HG03175 (cell line): ENCODE measurements around the gene RICTOR.
"Not testable (repeated sequence)": the region's sequence is repeated elsewhere in the genome, so short reads cannot be mapped to it uniquely, and the experiment has no call there.

Source experiments
- ATAC-seq: cut with Tn5 transposase; IDR thresholded peaks from one replicate; pipeline ENCODE4 v1.9.1; 2021; ENCODE audit warnings: mild to moderate bottlenecking, moderate library complexity; ENCODE audit not compliant: unreplicated experiment

RICTOR gene

DNA sequence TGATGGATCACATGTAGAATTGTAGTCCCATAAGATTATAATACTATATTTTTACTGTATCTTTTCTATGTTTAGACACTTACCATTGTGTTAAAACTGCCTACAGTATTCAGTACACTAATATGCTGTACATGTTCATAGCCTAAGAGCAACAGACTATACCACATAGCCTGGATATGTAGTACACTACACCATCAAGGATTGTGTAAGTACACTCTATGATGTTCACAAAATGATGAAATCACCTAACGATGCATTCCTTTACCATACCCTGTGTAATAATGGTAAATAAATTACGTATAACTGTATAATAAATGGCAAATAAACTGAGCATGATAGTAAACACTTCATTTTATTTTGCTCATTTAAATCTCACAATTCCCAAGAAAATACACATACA is 60.3 kb downstream of the RICTOR start:
- ATAC-seq: no peak

DNA sequence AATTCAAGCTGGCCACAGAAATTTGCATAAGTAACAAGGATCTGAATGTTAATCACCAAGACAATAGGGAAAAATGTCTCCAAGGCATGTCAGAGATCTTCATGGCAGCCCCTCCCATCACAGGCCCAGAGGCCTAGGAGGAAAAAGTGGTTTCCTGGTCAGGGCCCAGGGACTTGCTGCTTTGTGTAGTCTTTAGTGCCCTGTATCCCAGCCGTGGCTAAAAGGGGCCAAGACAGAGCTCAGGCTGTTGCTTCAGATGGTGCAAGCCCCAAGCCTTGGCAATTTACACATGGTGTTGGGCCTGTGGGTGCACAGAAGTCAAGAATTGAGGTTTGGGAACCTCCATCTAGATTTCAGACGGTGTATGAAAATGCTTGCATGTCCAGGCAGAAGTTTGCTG is 63.2 kb downstream of the RICTOR start:
- not testable (repeated sequence) for ATAC-seq

DNA sequence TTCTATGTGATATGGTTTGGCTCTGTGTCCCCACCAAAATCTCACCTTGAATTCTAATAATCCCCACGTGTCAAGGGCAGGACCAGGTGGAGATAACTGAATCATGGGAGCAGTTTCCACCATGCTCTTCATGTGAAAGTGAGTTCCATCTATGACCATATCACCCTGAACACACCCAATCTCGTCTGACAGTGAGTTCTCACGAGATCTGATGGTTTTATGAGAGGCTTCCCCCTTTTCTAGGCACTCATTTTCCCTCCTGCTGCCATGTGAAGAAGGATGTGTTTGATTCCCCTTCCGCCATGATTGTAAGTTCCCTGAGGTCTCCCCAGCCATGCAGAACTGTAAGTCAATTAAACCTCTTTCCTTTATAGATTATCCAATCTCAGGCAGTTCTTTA is 64.2 kb downstream of the RICTOR start:
- no peak for ATAC-seq

DNA sequence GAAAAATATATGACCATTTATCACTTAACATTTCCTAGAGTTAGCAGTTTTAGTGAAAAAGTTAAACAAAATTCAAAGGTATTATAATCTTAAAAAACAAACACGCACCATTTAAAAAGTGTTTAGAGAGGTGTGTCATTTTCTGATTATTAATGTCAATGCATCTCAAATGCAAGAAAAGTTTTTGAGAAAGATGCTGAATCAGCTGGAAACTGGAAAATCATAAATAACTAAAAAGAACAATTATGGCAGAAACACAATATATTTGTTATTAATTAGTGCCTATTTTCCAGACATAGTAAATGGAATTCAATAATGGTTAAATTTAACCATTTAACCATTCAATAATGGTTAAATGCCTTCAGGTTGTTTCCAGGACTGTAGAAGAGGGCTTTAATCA is 64.9 kb downstream of the RICTOR start:
- no peak for ATAC-seq

DNA sequence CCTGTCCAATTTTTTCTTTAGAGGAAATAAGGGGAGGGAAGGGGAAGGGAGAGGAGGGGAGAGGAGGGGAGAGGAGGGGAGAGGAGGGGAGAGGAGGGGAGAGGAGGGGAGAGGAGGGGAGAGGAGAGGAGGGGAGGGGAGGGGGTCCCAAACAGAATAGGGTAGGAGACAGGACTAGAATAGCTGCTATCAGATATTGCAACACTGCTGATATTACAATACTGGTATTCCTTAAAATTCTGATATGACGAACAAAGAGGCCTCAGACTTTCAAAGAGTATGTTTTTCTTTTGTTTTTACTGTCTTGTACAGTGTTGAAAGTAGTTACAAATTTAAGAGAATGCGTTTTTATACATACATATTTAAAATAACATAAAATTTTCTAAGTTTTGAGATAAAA is 67.5 kb downstream of the RICTOR start:
- ATAC-seq: no peak

DNA sequence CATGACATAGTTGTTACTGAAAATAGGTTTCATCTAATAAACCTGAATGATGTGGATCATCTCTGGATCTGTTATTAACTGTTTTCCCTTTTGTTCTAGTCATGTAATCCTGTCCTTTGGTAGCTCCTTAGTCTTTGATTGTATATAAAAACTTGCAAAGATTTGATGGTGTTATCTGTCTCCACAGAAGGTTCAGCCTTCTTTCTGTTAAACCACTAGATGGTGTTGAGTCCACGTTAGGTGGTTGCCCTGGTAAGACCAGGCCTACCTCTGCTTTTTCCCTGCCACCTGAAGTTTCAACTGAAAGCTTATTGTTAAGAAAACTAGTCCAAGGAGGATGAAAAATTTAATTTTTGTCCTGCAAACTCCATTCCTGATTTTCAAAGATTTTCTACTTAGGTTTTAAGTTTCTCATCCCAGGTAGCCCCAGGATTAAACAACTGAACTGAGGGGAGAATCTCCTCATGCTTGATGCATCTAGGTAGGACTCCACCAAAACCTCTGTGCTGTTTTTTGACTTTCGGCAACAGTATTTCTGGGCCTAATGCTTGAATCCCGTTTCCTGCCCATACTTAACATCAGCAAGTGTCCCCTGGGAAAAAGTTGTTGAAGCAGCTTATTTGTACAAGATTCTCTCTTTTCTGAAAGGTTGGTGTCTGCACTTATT is 68.5 kb downstream of the RICTOR start:
- ATAC-seq: no peak

DNA sequence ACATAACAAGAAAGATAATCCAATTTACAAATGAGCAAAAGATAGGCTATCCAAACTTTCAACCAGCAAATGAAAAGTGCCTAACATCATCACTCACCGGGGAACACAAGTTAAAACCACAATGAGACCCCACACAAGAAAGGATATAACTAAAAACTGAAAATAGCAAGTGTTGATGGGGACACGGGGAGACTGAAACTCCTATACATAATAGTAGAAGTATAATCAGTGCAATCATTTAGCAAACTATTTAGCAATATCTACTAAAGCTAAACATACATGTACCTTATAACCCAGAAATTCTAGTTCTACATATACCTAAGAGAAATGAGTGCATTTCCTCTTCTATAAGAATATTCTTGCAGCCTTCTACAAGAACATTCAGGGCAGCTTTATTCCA is 72.5 kb downstream of the RICTOR start:
- no peak for ATAC-seq

DNA sequence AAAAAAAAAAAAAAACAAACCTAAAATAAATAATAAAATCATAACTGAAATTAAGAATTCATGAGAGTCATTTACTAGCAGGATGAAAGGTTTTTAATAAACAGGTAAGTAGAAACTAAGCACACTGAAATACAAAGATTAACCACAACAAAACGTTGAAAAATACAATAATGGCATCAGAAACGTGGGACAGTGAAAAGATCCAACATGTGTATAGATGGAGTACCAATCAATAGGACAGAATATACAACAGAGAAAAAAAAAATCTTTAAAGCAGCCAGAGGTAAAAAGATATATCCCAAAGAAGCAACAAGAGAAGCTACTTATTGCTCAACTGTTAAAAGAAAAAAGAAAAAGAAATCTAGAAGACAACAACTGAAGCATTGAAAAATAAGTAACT is 75.2 kb downstream of the RICTOR start:
- no peak for ATAC-seq

DNA sequence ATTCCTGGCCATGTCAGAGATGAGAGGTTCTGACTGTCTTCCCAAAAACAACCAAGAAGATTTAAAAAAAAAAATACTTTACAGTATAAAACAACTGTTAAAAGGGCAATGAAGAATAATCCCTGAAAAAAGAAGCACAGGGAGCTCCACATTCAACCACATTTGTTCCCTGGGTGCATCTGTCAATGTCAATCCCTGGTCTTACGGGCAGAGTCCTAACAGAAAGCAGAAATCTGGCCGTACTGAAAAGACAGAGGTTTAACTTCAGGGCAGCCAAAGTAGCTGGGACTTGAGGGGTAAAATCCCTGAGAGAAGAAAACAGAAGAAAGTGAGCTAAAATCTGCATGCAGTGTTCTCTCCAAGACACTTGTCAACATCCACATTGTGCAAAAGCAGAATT is 76.6 kb downstream of the RICTOR start:
- no peak for ATAC-seq

DNA sequence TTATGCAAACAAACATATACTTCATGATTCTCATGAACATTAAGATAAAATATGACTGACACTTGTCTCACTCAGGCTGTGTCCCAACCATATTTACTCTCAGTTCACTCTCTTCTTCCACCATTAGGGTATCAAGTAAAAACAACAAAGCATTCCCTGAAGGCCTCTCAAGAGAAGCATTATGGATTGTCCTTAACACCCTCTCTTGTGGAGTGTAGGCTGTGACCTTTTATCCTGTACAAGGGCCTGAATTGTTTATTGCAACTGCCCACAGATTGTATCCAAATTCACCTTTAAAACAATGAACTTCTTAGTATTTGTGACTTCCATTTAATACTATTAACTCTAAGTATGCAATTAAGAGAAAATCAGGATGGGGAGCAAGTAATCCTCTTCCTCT is 78.1 kb downstream of the RICTOR start:
- no peak for ATAC-seq

DNA sequence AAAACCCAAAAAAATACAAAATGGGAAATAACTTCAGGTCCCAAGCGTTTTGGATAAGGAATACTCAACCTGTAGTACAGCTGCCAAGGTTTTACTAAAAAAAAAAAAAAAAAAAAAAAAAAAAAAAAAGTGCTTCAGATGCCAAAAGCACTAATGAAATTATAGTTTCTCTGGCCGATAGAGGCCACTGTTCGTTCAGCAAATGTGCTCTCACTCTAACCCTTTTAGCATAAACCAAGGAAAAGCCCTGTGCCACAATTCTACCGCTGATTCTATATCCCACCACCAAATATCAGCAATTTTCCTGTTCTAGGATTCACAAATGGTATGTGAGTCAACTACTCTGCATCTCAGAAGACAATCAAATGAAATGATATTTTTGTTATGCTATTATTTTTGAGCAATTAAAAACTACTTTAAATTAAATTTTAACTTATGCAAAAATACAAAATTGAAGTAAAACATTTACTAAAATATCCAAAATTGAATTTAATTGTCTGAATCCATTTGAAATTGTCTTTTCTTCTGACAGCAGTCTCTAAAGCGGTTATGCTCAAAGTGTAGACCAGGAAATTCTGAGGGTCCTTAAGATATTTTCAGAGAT is 79.8 kb downstream of the RICTOR start:
- ATAC-seq: no peak

DNA sequence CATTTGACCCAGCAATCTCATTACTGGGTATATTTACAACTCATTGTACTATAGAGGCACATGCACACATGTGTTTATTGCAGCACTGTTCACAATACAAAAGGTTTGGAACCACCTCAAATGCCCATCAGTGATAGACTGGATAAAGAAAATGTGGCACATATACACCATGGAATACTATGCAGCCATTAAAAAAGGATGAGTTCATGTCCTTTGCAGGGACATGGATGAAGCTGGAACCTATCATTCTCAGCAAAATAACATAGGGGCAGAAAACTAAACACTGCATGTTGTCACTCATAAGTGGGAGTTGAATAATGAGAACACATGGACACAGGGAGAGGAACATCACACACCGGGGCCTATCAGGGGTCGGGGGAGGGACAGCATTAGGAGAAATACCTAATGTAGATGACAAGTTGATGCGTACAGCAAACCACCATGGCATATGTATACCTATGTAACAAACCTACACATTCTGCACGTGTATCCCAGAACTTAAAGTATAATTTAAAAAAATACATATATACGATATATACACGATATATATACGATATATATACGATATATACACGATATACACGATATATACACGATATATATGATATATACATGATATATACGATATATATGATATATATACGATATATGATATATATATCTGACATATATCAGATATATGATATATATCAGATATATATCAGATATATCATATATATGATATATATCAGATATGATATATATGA is 84.1 kb downstream of the RICTOR start:
- not testable (repeated sequence) for ATAC-seq

DNA sequence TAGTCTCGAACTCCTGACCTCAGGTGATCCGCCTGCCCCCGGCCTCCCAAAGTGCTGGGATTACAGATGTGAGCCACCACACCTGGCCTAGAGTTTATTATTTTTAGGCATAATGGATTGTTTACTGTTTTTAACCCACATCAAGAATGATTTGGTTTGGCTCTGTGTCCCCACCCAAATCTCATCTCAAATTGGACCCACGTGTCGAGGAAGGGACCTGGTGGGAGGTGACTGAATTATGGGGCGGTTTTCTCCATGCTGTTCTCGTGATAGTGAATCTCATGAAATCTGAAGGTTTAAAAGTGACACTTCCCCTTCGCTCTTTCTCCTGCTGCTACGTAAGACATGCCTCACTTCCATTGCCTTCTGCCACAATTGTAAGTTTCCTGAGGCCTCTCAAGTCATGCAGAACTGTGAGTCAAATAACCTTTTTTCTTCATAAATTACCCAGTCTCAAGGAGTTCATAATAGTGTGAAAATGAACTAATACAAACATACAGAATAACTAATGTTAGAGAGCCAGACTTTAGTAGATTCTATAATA is 88.2 kb downstream of the RICTOR start:
- ATAC-seq: no peak

DNA sequence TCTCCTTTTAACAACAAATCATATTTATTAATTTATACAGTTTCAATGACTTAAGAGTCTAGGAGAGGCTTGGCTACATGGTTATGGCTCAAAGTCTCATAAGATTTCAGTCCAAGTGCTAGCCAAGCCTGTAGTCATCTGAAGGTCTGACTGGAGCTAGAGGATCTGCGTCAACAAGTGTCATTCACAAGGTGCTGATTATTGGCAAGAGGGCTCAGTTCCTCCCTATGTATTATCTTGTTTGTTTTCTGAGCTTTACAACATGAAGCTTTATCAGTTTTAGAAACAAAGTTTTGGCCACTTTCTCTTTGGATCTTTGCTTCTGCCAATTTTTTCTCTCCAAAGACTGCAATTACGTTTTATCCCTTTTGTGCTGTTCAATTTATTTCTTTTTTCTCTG is 94.7 kb downstream of the RICTOR start:
- no peak for ATAC-seq

DNA sequence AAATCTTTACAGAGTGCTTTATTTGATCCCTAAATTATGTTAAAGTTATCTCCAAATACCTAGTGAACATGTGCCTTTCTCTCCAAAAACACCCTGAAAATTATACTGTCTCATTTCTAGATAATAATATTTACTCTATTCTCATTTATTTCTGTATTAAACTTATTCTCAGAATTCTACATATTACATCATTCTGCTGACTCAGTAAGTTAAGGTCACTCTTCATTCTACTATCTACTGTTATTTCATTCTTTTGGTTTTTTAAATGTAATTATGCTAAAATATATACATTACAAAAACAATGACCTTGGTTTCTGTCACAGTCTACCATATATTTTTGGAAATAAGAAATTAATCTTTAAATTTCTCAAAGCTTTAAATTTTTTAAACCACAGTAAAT is 96.2 kb downstream of the RICTOR start:
- no peak for ATAC-seq

DNA sequence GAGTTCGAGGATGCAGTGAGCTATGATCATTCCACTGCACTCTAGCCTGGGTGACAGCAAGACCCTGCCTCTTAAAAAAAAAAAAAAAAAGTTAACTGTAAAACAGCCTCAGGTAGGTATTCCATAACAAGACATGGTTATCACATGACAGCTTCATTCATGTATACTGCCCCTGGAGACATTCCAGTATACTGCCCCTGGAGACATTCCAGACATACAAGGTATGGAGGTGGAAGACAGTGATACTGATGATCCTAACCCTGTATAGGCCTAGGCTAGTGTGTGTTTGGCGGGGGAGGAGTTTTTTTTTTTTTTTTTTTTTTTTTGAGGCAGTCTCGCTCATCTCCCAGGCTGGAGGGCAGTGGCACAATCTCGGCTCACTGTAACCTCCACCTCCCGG is 105.5 kb downstream of the RICTOR start:
- no peak for ATAC-seq

DNA sequence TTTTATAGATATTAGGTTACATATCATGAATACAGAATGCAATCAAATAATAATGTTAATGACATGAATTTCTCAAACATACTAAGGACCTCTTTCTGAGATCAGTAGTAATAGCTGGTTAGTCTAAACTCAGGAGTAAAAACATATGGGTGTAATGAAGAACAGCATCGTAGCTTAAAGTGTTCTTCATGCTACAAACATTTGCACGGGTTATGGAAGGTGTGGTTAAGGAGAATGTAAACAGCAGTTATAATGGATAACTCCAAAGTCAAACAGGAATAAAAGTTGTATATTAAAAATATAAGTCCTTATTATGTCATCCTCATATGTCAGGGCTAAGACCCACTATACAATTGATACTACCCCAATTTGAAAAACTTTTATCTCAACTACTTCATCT is 112.5 kb downstream of the RICTOR start:
- no peak for ATAC-seq

DNA sequence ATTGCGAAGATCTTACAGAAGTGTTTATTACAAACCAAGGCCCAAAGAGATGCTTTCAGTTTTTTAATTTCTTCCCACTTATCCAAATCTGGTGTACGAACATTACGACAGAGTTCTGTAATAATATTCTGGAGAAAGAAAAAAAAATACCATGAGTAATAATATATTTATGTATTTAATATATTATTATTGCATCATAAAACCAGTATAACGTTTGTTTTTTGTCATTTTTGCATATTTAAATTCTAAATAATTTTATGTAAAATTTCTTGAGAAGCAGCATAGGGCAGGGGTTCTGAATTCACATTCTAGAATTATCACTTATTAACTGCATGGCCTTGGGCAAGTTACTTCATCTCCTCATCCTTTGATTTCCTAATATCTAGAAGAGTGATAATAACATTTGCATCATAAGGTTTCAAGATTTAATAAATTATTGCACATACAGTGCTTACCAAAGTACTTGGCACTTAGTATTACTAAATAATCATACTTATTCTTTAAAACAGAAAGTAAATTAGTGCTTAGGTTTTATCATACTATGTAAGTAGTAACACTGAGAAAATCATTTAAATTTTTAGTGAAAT is 120.7 kb downstream of the RICTOR start:
- ATAC-seq: no peak

DNA sequence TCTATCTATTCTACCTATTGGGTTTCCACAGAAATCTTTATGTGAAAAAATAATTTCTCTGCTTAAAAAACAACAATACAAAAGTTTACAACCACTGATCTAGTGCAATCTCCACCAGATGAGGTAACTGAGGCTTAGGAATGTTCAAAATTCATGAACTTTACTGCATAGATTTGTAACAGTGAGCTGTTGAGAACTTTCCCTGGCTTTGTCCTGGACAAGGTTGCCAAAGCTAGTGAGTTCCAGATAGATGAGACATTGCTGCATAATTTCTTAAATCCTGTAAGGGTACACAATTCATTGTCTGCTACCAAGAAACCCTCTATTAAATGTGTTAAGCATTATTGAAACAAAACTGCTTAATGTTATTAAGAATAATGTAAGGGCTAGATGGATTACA is 125.7 kb downstream of the RICTOR start:
- ATAC-seq: no peak

DNA sequence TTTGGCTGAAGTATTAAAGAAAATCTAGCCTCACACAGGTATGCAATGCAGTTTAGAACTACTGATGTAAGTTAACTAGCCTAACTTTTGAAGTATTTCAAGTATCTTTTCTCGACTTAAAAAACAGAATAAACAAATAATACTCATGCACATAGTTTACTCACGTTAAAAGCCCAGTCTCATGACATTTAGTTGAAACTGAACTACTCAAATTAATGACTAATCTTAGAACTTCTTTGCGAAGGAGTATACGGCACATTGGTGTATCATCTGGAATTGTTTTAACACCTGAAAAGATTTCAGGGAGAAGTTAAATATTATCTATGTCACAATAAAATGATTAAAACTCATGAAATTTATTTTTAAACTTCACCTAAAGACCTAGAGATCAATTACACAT is 129.9 kb downstream of the RICTOR start:
- no peak for ATAC-seq

DNA sequence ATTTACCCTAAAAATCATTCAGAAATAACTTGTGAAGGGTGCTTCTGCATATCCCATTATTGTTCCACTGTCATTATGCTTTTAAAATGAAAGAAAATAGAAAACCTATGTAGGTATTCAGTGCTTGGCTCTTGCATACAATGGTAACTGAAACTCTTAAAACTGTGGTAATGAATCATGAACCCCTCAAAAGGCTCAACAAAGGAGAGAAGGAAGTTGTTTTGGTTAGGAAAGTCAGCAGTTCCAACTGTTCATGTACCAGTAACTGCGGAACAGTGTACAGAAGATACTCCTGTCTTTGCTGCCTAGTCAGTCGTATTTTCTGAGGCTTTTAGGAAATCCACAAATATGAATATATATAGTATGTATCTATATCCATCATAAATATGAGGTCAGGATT is 132.3 kb downstream of the RICTOR start:
- no peak for ATAC-seq
